Kidney capillary endothelial cell (primary cell): ENCODE data around the gene ZNF236.
"Not testable (repeated sequence)": the region's sequence is repeated elsewhere in the genome, so short reads cannot be mapped to it uniquely, and the experiment has no call there.

Experiments
- DNase-seq: peaks from one replicate; pipeline ENCODE4 v3.0.0-alpha.2; 2018; ENCODE audit warnings: low spot score

Gene ZNF236

DNA sequence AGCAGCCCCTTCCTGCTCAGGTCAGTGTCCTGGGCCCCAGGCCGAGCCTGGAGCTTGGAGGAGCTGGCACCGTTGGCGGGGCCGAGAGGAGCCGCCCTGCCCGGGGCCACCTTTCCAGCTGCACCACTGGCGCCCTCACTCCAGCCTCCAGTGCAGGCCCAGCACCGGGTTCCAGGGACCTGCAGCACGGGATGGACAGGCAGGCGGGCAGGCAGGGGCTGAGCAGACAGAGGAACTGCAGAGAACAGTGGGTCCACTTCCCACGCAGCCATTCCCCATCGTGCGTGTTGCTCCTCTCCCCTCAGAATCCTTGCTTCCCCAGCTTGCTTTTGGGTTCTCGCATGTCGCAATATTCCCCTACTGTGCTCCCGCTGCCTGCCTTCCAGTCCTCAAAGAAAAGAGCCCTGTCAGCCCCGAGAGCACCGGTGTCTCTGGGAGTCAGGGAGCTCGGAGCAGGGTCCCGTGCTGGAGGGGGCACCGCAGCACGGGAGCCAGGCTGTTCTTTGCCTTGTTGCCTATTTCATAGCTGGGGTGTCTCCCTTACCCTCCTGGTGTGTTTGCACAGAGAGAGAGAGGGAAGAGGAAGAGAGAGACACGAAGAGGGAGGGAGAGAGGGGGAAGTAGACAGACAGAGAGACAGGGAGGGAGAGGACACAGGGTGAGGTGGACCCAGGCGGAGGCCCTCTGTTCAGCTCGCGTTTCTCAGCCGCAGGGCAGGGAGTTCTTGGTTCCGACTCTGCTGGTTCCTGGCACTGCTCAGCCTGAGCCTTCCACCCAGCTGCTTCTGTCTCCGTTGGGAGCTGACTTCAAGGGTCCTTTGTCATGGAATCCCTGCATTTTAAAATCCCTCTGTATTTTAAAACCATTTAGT is 184.2 kb downstream of the ZNF236 start:
- DNase-seq = no peak

GRCh38 chr18:77007251-77007650 is 184.9 kb downstream of the ZNF236 start:
- DNase-seq = no peak

GRCh38 chr18:77008006-77008405 is 185.6 kb downstream of the ZNF236 start:
- DNase-seq = no peak

DNA sequence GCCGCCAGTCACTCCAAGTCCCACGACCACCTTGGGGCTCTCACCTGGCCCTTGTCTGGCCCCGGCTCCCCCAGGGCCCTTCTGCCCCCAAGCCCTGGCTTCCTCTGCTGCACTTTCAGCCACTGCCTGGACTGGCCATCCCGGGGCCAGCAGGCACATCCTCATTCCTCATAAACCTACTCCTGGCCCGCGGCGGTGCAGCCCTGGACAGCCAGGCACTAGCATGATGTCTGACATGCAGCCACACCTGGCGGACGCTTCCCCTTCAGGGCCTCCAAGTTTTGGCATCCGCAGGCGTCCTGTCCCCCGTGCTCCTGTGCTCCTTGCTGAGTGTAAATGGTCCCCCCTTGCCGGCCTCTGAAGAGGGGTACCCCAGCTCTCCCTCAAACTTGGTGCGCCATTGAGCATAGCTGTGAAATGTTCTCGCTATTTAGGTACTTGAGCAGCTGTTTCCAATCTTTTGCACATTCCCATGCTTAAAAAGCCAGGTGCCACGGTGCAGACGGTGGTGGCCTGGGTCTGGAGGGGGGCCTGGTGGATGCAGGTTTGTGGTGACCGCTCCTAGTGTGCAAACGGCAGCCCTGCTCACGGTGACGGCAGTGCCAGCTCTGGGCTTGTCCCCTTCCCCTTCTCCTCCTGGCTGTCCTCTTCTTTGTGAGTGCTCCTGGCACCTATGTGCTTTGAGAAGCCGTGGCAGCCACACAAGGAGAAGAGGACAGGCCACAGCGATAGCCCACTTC is 186.4 kb downstream of the ZNF236 start:
- DNase-seq = no peak

- no peak for DNase-seq
Observed at GRCh38 chr18:77009675-77010074, 187.3 kb downstream of the ZNF236 start.

- DNase-seq = no peak
Observed at GRCh38 chr18:77012120-77012519, 189.8 kb downstream of the ZNF236 start.

GRCh38 chr18:77012806-77013541 is 190.6 kb downstream of the ZNF236 start:
- DNase-seq = no peak

DNA sequence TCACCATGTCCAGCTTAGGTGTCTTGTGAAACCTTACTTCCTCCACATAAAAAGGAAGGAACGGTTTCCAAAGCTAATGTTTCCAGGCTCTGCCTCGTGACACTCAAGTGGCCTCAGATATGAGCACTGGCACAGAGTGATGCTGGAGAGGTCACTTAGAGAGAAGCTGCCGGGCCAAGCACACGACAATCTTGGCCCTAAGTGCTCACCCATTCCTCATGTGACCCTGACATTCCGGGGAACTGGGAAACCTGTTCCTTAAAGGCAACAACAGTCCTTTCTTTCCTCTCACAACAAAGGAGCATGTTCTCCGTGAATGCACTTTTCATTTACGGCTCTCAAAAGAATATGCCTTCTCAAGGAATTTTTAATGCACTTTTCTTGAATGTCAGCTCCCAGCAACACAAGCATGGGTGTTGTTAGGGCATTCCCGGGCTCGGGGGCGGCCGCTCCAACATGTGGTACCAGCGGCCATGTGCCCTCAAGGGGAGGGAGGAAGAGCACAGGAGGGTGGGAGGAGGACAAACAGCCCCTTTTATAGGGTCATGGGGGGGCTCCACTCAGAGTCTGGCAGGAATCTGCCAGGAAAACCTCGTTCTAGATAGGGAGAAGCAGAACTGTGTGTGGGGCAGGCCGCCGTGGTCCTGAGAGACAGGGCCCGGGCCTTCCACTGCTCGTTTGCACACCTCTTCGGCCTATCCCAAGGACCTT is 191.6 kb downstream of the ZNF236 start:
- DNase-seq = no peak

DNA sequence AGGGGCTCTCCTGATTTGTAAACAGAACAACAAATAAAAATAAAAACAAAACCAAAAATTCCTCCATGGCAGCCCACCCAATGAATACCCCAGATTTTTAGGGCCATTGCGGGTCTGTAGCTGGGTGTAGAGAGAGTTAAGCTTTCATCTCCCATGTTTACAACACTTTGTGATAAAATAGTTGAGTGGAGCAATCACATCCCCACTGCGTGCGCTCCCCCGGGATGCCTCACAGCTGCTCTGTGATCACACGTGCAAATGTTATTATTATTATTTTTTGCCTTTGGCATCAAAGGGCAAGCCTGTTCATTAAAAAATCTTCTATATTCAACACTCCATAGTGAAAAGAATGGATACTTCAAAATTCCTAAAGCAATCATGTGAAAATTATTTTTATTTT is 192.2 kb downstream of the ZNF236 start:
- no peak for DNase-seq

DNA sequence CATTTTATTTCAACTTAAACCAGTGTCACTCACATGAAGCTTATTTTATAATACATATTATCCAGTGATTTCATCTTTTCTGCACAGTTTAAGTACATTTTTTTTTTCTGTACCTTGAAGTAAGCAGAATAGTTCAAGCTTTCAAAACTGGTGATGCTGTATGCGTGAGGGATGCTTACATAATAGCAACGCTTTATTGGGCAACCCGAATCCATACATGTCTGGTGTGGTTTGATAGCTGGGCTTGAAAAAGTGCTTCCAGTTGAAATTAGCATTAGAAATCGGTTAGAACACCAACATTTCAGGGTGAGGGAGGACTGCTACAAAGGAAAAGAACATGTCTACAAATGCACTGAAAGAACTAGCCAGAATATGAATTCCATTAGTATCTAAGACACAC is 192.8 kb downstream of the ZNF236 start:
- no peak for DNase-seq

GRCh38 chr18:77015771-77016710 is 193.7 kb downstream of the ZNF236 start:
- no peak for DNase-seq

DNA sequence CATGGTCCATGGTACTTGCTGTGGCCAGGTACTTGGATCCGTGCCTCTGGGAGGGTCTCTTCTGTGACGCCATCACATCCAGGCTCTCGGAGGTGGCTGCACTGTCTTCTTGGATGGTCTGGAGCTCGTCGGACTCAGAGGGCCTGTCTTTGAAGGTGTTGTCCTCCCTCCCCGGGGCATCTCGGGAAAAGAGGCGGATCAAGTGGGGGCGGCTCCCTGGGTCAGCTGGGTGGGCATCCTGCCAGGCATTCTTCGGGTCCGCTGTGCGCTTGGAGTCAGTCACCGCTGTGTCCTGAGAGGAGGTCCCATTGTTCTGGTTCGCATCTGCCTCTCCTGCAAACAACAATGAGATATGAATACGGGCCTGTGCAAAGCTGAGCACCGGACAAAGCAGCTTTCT is 194.6 kb downstream of the ZNF236 start:
- DNase-seq = no peak

DNA sequence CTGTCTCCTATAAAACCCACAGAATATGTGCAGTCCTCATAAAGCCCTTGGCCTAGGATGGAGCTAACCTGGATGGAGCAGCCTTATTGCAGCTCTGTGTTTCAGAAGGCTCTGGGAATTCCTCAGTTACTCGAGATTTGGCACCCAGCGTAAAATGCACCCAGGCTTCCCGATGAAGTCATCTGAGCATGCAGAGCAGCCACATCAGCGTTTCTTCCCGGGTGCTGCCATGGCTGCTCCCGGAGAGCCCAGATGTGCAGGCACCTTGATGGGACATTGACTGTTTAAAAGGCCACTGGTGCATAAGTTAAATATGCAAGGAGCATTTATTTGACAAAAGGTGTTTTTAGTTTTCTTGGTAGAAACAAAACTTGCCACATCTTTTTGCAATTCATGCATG is 195.0 kb downstream of the ZNF236 start:
- no peak for DNase-seq

DNA sequence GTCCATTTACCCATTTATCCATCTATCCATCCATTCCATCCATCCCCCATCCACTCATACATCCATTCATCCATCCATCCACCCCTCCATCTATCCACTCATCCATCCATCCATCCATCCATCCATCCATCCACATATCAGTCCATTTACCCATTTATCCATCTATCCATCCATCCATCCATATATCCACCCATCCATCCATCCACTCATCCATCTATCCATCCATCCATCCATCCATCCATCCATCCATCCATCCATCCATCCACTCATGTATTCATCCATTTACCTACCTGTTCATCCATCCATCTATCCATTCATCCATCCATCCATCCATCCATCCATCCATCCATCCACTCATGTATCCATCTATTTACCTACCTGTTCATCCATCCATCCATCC is 196.3 kb downstream of the ZNF236 start:
- not testable (repeated sequence) for DNase-seq

- no peak for DNase-seq
Observed at GRCh38 chr18:77019641-77020040, 197.3 kb downstream of the ZNF236 start.
